Measurements from ENCODE around the gene GPC1.

The GPC1 gene

GRCh38 chr2:240450532-240451107 is 15.2 kb downstream of the GPC1 start:
- TF ChIP-seq ZFX (IDR thresholded peaks at IDR 0.05) = no peak
- TF ChIP-seq CTCF (conservative IDR thresholded peaks at IDR 0.05) = no peak
- no peak overlapping the region for H3K27ac ChIP-seq

- no peak for TF ChIP-seq ZFX (IDR thresholded peaks at IDR 0.05)
- TF ChIP-seq CTCF (conservative IDR thresholded peaks at IDR 0.05) = no peak
- H3K27ac ChIP-seq = no peak overlapping the region
These were observed 15.7 kb downstream of the GPC1 start for GRCh38 chr2:240451108-240451611.

GRCh38 chr2:240451791-240452461 is 16.5 kb downstream of the GPC1 start:
- no peak for TF ChIP-seq ZFX (IDR thresholded peaks at IDR 0.05)
- no peak for TF ChIP-seq CTCF (conservative IDR thresholded peaks at IDR 0.05)

GRCh38 chr2:240452462-240453256 is 17.2 kb downstream of the GPC1 start:
- H3K27ac ChIP-seq = peak overlapping the region; percentile 29; the same call in 1 of the 2 replicates
- no peak for TF ChIP-seq ZFX (IDR thresholded peaks at IDR 0.05)
- TF ChIP-seq CTCF (conservative IDR thresholded peaks at IDR 0.05) = no peak

More at GRCh38 chr2:240451791-240452461, 16.5 kb downstream of the GPC1 start:
- peak overlapping the region; percentile 29; the same call in 1 of the 2 replicates for H3K27ac ChIP-seq

GRCh38 chr2:240453461-240454105 is 18.1 kb downstream of the GPC1 start:
- TF ChIP-seq ZFX (IDR thresholded peaks at IDR 0.05) (no peak), CTCF (conservative IDR thresholded peaks at IDR 0.05) (no peak)
- no peak overlapping the region for H3K27ac ChIP-seq

- TF ChIP-seq CTCF (conservative IDR thresholded peaks at IDR 0.05) (no peak), ZFX (IDR thresholded peaks at IDR 0.05) (no peak)
- H3K27ac ChIP-seq = no peak overlapping the region
These were observed 18.8 kb downstream of the GPC1 start for GRCh38 chr2:240454106-240454901.

All from C4-2B (cell line).